GM23338 (cell line): ENCODE results near the gene DGCR8. TPM values are rescaled to one million over a fixed set of nuclear protein-coding genes. Genes with fewer than 3 reads are reported as not detected.

ENCODE experiments used
- ATAC-seq: fragments of 200-7000 bp; cut with Tn5 transposase; 3 replicates; pipeline ENCODE4 v1.9.1; 2020
- DNase-seq: peaks from one replicate; pipeline ENCODE4 v3.0.0-alpha.2; 2015; ENCODE audit warnings: low spot score
- H2AFZ ChIP-seq: fragments of 200-600 bp; sonication (generic); 2 replicates; pipeline ENCODE4 v1.8.0; 2016; ENCODE audit warnings: antibody characterized with exemption, mild to moderate bottlenecking, moderate library complexity
- H3F3A ChIP-seq: fragments of 200-600 bp; sonication (generic); replicated peaks from 2 replicates; pipeline ENCODE4 v1.8.0; 2017; ENCODE audit warnings: antibody characterized with exemption, mixed run types, low read depth
- H3K27ac ChIP-seq: fragments of 200-600 bp; sonication (generic); 2 replicates; pipeline ENCODE4 v1.6.1; 2016; ENCODE audit warnings: low read depth
- H3K27me3 ChIP-seq: fragments of 200-600 bp; sonication (generic); 2 replicates; pipeline ENCODE4 v1.8.0; 2016; ENCODE audit warnings: mild to moderate bottlenecking, mixed run types, moderate library complexity; ENCODE audit not compliant: insufficient read depth
- H3K36me3 ChIP-seq: fragments of 200-600 bp; sonication (generic); 2 replicates; pipeline ENCODE4 v1.8.0; 2016; ENCODE audit warnings: mild to moderate bottlenecking; ENCODE audit not compliant: insufficient read depth
- H3K4me1 ChIP-seq: fragments of 200-600 bp; sonication (generic); 2 replicates; pipeline ENCODE4 v1.8.0; 2016; ENCODE audit warnings: mild to moderate bottlenecking, moderate library complexity; ENCODE audit not compliant: insufficient read depth
- H3K4me2 ChIP-seq: fragments of 200-600 bp; sonication (generic); 2 replicates; pipeline ENCODE4 v1.7.1; 2017; ENCODE audit warnings: mixed run types
- H3K4me3 ChIP-seq: fragments of 200-600 bp; sonication (generic); 2 replicates; pipeline ENCODE4 v1.6.1; 2016; ENCODE audit warnings: mixed run types
- H3K79me2 ChIP-seq: fragments of 200-600 bp; sonication (generic); replicated peaks from 2 replicates; pipeline ENCODE4 v1.8.0; 2017; ENCODE audit warnings: mild to moderate bottlenecking; ENCODE audit not compliant: insufficient read depth
- H3K9me2 ChIP-seq: fragments of 200-600 bp; sonication (generic); 2 replicates; pipeline ENCODE4 v1.8.0; 2017; ENCODE audit not compliant: insufficient read depth
- H4K20me1 ChIP-seq: fragments of 200-600 bp; sonication (generic); replicated peaks from 2 replicates; pipeline ENCODE4 v1.8.0; 2017; ENCODE audit warnings: mild to moderate bottlenecking; ENCODE audit not compliant: insufficient read depth
- H3K27ac Mint-ChIP-seq: 2 replicates; pipeline ENCODE4 v1.8.0; 2020; ENCODE audit warnings: inconsistent platforms, mild to moderate bottlenecking, moderate library complexity, mixed read lengths
- H3K27me3 Mint-ChIP-seq: 3 replicates; pipeline ENCODE4 v1.8.0; 2022; ENCODE audit warnings: low read depth, mild to moderate bottlenecking, moderate library complexity, mixed read lengths, inconsistent platforms; ENCODE audit not compliant: insufficient read depth, poor library complexity
- H3K36me3 Mint-ChIP-seq: 3 replicates; pipeline ENCODE4 v1.8.0; 2021; ENCODE audit warnings: low read depth, mild to moderate bottlenecking, inconsistent platforms, moderate library complexity, mixed read lengths
- H3K4me1 Mint-ChIP-seq: 3 replicates; pipeline ENCODE4 v1.8.0; 2020; ENCODE audit warnings: mild to moderate bottlenecking, inconsistent platforms, mixed read lengths
- H3K4me3 Mint-ChIP-seq: 3 replicates; pipeline ENCODE4 v1.8.0; 2021; ENCODE audit warnings: moderate library complexity, mild to moderate bottlenecking, inconsistent platforms, mixed read lengths
- H3K9me3 Mint-ChIP-seq: 3 replicates; pipeline ENCODE4 v1.8.0; 2020; ENCODE audit warnings: moderate library complexity, mild to moderate bottlenecking, inconsistent platforms, mixed read lengths
- CREB1 ChIP-seq: fragments of 250-450 bp; sonication (Bioruptor Pico); IDR thresholded peaks from 2 replicates; pipeline ENCODE4 v1.5.0; 2020; ENCODE audit warnings: low read depth, mild to moderate bottlenecking, moderate library complexity
- EZH2 ChIP-seq: fragments of 200-600 bp; sonication (generic); IDR thresholded peaks from one replicate; pipeline ENCODE4 v1.8.0; 2017; ENCODE audit warnings: antibody characterized with exemption, mild to moderate bottlenecking, low read depth; ENCODE audit not compliant: unreplicated experiment
- EZH2phosphoT487 ChIP-seq: fragments of 200-600 bp; sonication (generic); IDR thresholded peaks from one replicate; pipeline ENCODE4 v1.8.1; 2018; ENCODE audit warnings: antibody characterized with exemption; ENCODE audit not compliant: unreplicated experiment
- JUNB ChIP-seq: IDR thresholded peaks from one replicate; pipeline ENCODE4 v1.6.1; 2016; ENCODE audit warnings: antibody characterized with exemption; ENCODE audit not compliant: unreplicated experiment
- NANOG ChIP-seq: IDR thresholded peaks from 2 replicates; pipeline ENCODE4 v1.6.1; 2016; ENCODE audit warnings: antibody characterized with exemption, borderline replicate concordance
- POLR2AphosphoS5 ChIP-seq: IDR thresholded peaks from 2 replicates; pipeline ENCODE4 v1.6.1; 2016; ENCODE audit warnings: antibody characterized with exemption, low read depth
- STAT1 ChIP-seq: IDR thresholded peaks from one replicate; pipeline ENCODE4 v1.6.1; 2016; ENCODE audit warnings: antibody characterized with exemption; ENCODE audit not compliant: unreplicated experiment
- ZNF114 ChIP-seq: fragments of 250-450 bp; sonication (Bioruptor Pico); IDR thresholded peaks from 2 replicates; pipeline ENCODE4 v1.5.0; 2020; ENCODE audit warnings: mild to moderate bottlenecking, moderate library complexity
- ZNF331 ChIP-seq: fragments of 250-450 bp; sonication (Bioruptor Pico); IDR thresholded peaks from 2 replicates; pipeline ENCODE4 v1.5.0; 2020; ENCODE audit warnings: low read depth, mild to moderate bottlenecking, moderate library complexity
- ZNF462 ChIP-seq: fragments of 250-450 bp; sonication (Bioruptor Pico); IDR thresholded peaks from 2 replicates; pipeline ENCODE4 v1.5.0; 2020; ENCODE audit warnings: mild to moderate bottlenecking, moderate library complexity
- polyA plus RNA-seq: library from polyadenylated mRNA; unstranded; fragments of >200 nt; fragmentation: Nextera tagmentation; extraction: Ambion mirVana; gene quantifications from 2 replicates; pipeline ENCODE4 v1.2.1, GENCODE V29; 2016
- total RNA-seq: library from RNA; depleted of rRNA; stranded (reverse); fragments of >200 nt; shearing (Covaris generic); gene quantifications from 2 replicates; pipeline ENCODE4 v1.2.3, GENCODE V29; 2014
- TF ChIP-seq, protein P1 (sequence below), 2 experiments: fragments of 200-600 bp in 1 of 2; sonication (generic) in 1 of 2; conservative IDR thresholded peaks; 2 replicates each; pipeline versions ENCODE4 v1.5.1 to v1.6.1; 2016 to 2017; ENCODE audit warnings: antibody characterized with exemption in 2 of 2, low read depth in 2 of 2, mild to moderate bottlenecking in 2 of 2, moderate library complexity in 1 of 2
- TF ChIP-seq, protein P2 (sequence below): IDR thresholded peaks from one replicate; pipeline ENCODE4 v1.6.1; 2018; ENCODE audit warnings: antibody characterized with exemption; ENCODE audit not compliant: unreplicated experiment

Gene DGCR8
- total and polyA plus RNA-seq, 2 experiments from 2014 or later: 12.2 to 48.9 TPM

GRCh38 chr22:20106205-20106848 lies 26.3 kb downstream of the DGCR8 start (continued):
- no peak for TF ChIP-seq ZNF462 (CRISPR knock-in tag)

DNA sequence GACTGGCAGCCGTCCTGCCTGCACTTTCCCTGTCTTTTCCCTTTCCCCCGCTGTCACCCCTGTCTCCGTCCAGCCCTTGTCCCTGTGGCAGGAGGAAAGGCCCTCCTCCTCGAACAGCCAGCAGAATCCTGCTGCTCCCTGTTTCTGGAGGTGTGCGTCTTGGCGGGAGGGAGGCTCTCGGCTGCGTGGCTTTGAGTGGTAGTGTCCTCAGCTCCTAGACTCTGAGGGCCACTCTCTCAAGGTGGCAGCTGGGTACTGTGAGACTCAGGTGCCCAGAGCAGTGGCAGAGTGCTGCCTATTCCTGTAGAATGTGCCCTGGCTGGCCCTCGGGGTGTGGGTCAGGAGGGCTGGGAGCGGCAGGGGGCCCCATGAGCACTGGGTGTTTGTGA lies 26.8 kb downstream of the DGCR8 start:
- peaks cover 23% of the 10 kb centered on the region for H3K36me3 ChIP-seq
- TF ChIP-seq JUNB: no peak
- TF ChIP-seq EZH2phosphoT487: no peak
- TF ChIP-seq, protein P1, sequence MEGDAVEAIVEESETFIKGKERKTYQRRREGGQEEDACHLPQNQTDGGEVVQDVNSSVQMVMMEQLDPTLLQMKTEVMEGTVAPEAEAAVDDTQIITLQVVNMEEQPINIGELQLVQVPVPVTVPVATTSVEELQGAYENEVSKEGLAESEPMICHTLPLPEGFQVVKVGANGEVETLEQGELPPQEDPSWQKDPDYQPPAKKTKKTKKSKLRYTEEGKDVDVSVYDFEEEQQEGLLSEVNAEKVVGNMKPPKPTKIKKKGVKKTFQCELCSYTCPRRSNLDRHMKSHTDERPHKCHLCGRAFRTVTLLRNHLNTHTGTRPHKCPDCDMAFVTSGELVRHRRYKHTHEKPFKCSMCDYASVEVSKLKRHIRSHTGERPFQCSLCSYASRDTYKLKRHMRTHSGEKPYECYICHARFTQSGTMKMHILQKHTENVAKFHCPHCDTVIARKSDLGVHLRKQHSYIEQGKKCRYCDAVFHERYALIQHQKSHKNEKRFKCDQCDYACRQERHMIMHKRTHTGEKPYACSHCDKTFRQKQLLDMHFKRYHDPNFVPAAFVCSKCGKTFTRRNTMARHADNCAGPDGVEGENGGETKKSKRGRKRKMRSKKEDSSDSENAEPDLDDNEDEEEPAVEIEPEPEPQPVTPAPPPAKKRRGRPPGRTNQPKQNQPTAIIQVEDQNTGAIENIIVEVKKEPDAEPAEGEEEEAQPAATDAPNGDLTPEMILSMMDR (conservative IDR thresholded peaks at IDR 0.05; ENCODE audit: low read depth in 2 of 2): no peak
- TF ChIP-seq ZNF331 (CRISPR knock-in tag): no peak
- TF ChIP-seq EZH2: no peak
- TF ChIP-seq POLR2AphosphoS5: no peak
- no peak for TF ChIP-seq STAT1
- no peak for TF ChIP-seq NANOG
- no peak for TF ChIP-seq ZNF114
- TF ChIP-seq, protein P2, sequence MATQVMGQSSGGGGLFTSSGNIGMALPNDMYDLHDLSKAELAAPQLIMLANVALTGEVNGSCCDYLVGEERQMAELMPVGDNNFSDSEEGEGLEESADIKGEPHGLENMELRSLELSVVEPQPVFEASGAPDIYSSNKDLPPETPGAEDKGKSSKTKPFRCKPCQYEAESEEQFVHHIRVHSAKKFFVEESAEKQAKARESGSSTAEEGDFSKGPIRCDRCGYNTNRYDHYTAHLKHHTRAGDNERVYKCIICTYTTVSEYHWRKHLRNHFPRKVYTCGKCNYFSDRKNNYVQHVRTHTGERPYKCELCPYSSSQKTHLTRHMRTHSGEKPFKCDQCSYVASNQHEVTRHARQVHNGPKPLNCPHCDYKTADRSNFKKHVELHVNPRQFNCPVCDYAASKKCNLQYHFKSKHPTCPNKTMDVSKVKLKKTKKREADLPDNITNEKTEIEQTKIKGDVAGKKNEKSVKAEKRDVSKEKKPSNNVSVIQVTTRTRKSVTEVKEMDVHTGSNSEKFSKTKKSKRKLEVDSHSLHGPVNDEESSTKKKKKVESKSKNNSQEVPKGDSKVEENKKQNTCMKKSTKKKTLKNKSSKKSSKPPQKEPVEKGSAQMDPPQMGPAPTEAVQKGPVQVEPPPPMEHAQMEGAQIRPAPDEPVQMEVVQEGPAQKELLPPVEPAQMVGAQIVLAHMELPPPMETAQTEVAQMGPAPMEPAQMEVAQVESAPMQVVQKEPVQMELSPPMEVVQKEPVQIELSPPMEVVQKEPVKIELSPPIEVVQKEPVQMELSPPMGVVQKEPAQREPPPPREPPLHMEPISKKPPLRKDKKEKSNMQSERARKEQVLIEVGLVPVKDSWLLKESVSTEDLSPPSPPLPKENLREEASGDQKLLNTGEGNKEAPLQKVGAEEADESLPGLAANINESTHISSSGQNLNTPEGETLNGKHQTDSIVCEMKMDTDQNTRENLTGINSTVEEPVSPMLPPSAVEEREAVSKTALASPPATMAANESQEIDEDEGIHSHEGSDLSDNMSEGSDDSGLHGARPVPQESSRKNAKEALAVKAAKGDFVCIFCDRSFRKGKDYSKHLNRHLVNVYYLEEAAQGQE: no peak
- TF ChIP-seq CREB1 (CRISPR knock-in tag): no peak

More for the DNA sequence above, 26.8 kb downstream of the DGCR8 start:
- H2AFZ ChIP-seq: no peak overlapping the region
- Mint-ChIP-seq H3K9me3 (no peaks in the 10 kb centered on the region), H3K4me1 (peaks cover 3% of the 10 kb centered on the region; the same call in 1 of the 3 replicates), H3K27me3 (peaks cover 31% of the 10 kb centered on the region), H3K4me3 (no peak overlapping the region), H3K36me3 (peaks cover 87% of the 10 kb centered on the region), H3K27ac (no peak overlapping the region)
- no peak overlapping the region for H3K27ac ChIP-seq
- ATAC-seq (no peak), DNase-seq (no peak)
- no peaks in the 10 kb centered on the region for H3K27me3 ChIP-seq
- no peak overlapping the region for H3K4me2 ChIP-seq
- H3F3A ChIP-seq: peaks cover 27% of the 10 kb centered on the region
- H3K4me3 ChIP-seq: no peak overlapping the region
- peaks cover 44% of the 10 kb centered on the region for H4K20me1 ChIP-seq
- peaks cover 20% of the 10 kb centered on the region for H3K79me2 ChIP-seq
- H3K4me1 ChIP-seq: no peaks in the 10 kb centered on the region
- H3K9me2 ChIP-seq: no peaks in the 10 kb centered on the region
